Smooth muscle cell (in vitro differentiated cells): ENCODE data around the gene EPB41L1. TPM values are rescaled to one million over a fixed set of nuclear protein-coding genes. Genes with fewer than 3 reads are reported as not detected.
"Not testable (repeated sequence)": the region's sequence is repeated elsewhere in the genome, so short reads cannot be mapped to it uniquely, and the experiment has no call there.

Experiments
- DNase-seq: peaks from one replicate; lab custom pipeline; 2025; ENCODE audit not compliant: unreplicated experiment; lab: John Stamatoyannopoulos, UW
- H2AFZ ChIP-seq: fragments of 200-600 bp; sonication (generic); 2 replicates; pipeline ENCODE4 v1.6.0; 2016; ENCODE audit warnings: antibody characterized with exemption, low read depth, mild to moderate bottlenecking
- H3F3A ChIP-seq: fragments of 200-600 bp; sonication (generic); 2 replicates; pipeline ENCODE4 v1.6.0; 2017; ENCODE audit warnings: antibody characterized with exemption, low read depth
- H3K27ac ChIP-seq: fragments of 200-600 bp; sonication (generic); 2 replicates; pipeline ENCODE4 v1.5.1; 2016; ENCODE audit warnings: low read depth, mild to moderate bottlenecking
- H3K27me3 ChIP-seq: fragments of 200-600 bp; sonication (generic); 2 replicates; pipeline ENCODE4 v1.6.1; 2016; ENCODE audit warnings: low read depth, mild to moderate bottlenecking
- H3K36me3 ChIP-seq: fragments of 200-600 bp; sonication (generic); 2 replicates; pipeline ENCODE4 v1.5.1; 2016; ENCODE audit warnings: low read depth
- H3K4me1 ChIP-seq: fragments of 200-600 bp; sonication (generic); 2 replicates; pipeline ENCODE4 v1.5.1; 2016; ENCODE audit warnings: low read depth
- H3K4me2 ChIP-seq: fragments of 200-600 bp; sonication (generic); 2 replicates; pipeline ENCODE4 v1.6.0; 2016; ENCODE audit warnings: mild to moderate bottlenecking
- H3K4me3 ChIP-seq: fragments of 200-600 bp; sonication (generic); 2 replicates; pipeline ENCODE4 v1.5.1; 2016; ENCODE audit warnings: mild to moderate bottlenecking
- H3K79me2 ChIP-seq: fragments of 200-600 bp; sonication (generic); 2 replicates; pipeline ENCODE4 v1.6.0; 2016; ENCODE audit warnings: low read depth, mild to moderate bottlenecking
- H3K9ac ChIP-seq: fragments of 200-600 bp; sonication (generic); 2 replicates; pipeline ENCODE4 v1.6.0; 2016; ENCODE audit warnings: low read depth
- H3K9me3 ChIP-seq: fragments of 200-600 bp; sonication (generic); replicated peaks from 2 replicates; pipeline ENCODE4 v1.5.1; 2016; ENCODE audit warnings: low read depth
- H4K20me1 ChIP-seq: fragments of 200-600 bp; sonication (generic); 2 replicates; pipeline ENCODE4 v1.6.0; 2016; ENCODE audit warnings: low read depth
- WGBS: methylation state at CpG from one replicate; pipeline ENCODE4 v1.1.7; 2016; ENCODE audit warnings: low lambda C conversion rate; 5-methylcytosine and 5-hydroxymethylcytosine counted together
- polyA plus RNA-seq: library from polyadenylated mRNA; unstranded; fragments of >200 nt; fragmentation: Nextera tagmentation; extraction: Ambion mirVana; gene quantifications from 2 replicates; pipeline ENCODE4 v1.2.1, GENCODE V29; 2016
- total RNA-seq: library from RNA; depleted of rRNA; stranded (reverse); fragments of >200 nt; gene quantifications from 2 replicates; pipeline ENCODE4 v1.2.3, GENCODE V29; 2014
- TF ChIP-seq, protein P1 (sequence below): fragments of 200-600 bp; sonication (generic); IDR thresholded peaks from 2 replicates; pipeline ENCODE4 v1.5.1; 2017; ENCODE audit warnings: borderline replicate concordance, mild to moderate bottlenecking, antibody characterized with exemption; ENCODE audit not compliant: insufficient read depth, poor library complexity, severe bottlenecking

The EPB41L1 gene
- total and polyA plus RNA-seq, 2 experiments from 2014 or later: 14.8 to 18.0 TPM

DNA sequence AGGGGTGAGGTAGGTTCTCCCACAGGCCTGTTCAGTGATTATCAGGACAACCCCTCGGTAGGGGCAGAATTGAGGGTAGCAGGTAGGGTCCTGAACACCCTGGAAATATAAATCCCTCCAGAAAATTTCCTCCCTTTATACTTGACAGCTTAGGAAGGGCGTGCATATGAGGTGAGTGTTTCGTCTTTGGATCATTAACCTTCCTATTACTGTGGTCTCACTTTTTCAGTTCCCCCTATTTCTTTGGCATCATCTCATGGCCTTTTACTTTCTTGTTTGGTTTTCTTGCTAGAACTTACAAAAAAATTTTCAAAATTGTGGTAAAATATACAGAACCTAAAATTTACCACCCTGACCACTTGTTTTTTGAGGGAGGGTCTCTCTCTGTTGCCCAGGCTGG is 18.7 kb upstream of the EPB41L1 start:
- H3K9me3 ChIP-seq: no peaks in the 10 kb centered on the region
- no peaks in the 10 kb centered on the region for H3K4me1 ChIP-seq
- TF ChIP-seq, protein P1, sequence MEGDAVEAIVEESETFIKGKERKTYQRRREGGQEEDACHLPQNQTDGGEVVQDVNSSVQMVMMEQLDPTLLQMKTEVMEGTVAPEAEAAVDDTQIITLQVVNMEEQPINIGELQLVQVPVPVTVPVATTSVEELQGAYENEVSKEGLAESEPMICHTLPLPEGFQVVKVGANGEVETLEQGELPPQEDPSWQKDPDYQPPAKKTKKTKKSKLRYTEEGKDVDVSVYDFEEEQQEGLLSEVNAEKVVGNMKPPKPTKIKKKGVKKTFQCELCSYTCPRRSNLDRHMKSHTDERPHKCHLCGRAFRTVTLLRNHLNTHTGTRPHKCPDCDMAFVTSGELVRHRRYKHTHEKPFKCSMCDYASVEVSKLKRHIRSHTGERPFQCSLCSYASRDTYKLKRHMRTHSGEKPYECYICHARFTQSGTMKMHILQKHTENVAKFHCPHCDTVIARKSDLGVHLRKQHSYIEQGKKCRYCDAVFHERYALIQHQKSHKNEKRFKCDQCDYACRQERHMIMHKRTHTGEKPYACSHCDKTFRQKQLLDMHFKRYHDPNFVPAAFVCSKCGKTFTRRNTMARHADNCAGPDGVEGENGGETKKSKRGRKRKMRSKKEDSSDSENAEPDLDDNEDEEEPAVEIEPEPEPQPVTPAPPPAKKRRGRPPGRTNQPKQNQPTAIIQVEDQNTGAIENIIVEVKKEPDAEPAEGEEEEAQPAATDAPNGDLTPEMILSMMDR: no peak
- H3K36me3 ChIP-seq: no peaks in the 10 kb centered on the region
- no peaks in the 10 kb centered on the region for H3F3A ChIP-seq
- H2AFZ ChIP-seq: no peak overlapping the region
- no peak for DNase-seq
- no peaks in the 10 kb centered on the region for H3K79me2 ChIP-seq
- H3K27me3 ChIP-seq: no peaks in the 10 kb centered on the region
- no peak overlapping the region for H3K9ac ChIP-seq
- no peaks in the 10 kb centered on the region for H4K20me1 ChIP-seq
- no peak overlapping the region for H3K27ac ChIP-seq
- H3K4me2 ChIP-seq: no peak overlapping the region
- no peak overlapping the region for H3K4me3 ChIP-seq
- WGBS: 89% methylated on average over 3 of the region's 3 CpGs

GRCh38 chr20:36137313-36137712 is 17.2 kb upstream of the EPB41L1 start:
- H4K20me1 ChIP-seq, H3K36me3 ChIP-seq, H3K79me2 ChIP-seq, DNase-seq, H3K9ac ChIP-seq, H3K27me3 ChIP-seq, H3K4me2 ChIP-seq, H3F3A ChIP-seq, H3K9me3 ChIP-seq, H2AFZ ChIP-seq, H3K27ac ChIP-seq, H3K4me1 ChIP-seq, H3K4me3 ChIP-seq: not testable (repeated sequence)
- 95% methylated on average over 10 of the region's 11 CpGs for WGBS

GRCh38 chr20:36141310-36141709 is 13.2 kb upstream of the EPB41L1 start:
- no peak overlapping the region for H2AFZ ChIP-seq
- no peaks in the 10 kb centered on the region for H4K20me1 ChIP-seq
- no peaks in the 10 kb centered on the region for H3K79me2 ChIP-seq
- no peaks in the 10 kb centered on the region for H3K4me1 ChIP-seq
- no peak overlapping the region for H3K9ac ChIP-seq
- H3K36me3 ChIP-seq: no peaks in the 10 kb centered on the region
- H3K9me3 ChIP-seq: no peaks in the 10 kb centered on the region
- H3K27me3 ChIP-seq: no peaks in the 10 kb centered on the region
- no peak overlapping the region for H3K27ac ChIP-seq
- no peaks in the 10 kb centered on the region for H3F3A ChIP-seq
- WGBS: 79% methylated on average over 2 of the region's 2 CpGs
- TF ChIP-seq, protein P1: no peak
- DNase-seq: no peak
- H3K4me3 ChIP-seq: no peak overlapping the region
- H3K4me2 ChIP-seq: no peak overlapping the region

DNA sequence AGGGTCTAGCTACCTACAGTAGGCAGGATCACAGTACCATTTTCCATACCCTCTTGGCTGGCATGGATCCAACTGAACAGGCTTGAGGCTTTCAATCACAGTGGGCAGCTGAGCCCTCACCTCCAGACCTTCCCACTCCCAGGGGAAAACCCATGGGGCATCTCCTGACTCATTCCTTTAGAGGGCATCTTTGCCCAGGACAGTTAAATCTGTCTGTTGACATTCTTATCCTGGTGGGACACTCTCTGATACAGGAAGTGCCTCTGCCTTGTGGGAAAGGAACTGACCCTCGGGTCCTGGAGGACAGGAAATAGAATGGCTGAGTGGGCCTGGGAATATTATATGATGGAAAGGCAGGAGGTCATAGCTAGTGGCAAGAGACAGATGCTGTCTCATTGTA is 10.2 kb upstream of the EPB41L1 start:
- TF ChIP-seq, protein P1: no peak
- Histone ChIP-seq H3F3A (no peaks in the 10 kb centered on the region), H3K27me3 (no peaks in the 10 kb centered on the region), H3K9ac (no peak overlapping the region), H3K79me2 (no peaks in the 10 kb centered on the region), H3K4me2 (no peak overlapping the region), H2AFZ (no peak overlapping the region), H3K9me3 (no peaks in the 10 kb centered on the region), H3K4me1 (no peaks in the 10 kb centered on the region), H4K20me1 (no peaks in the 10 kb centered on the region), H3K27ac (no peak overlapping the region), H3K4me3 (no peak overlapping the region), H3K36me3 (no peaks in the 10 kb centered on the region)
- 72% methylated on average over 1 of the region's 1 CpG for WGBS
- DNase-seq: no peak
